BJ (cell line): ENCODE data around the gene CPLANE2. TPM values are rescaled to one million over a fixed set of nuclear protein-coding genes. Genes with fewer than 3 reads are reported as not detected.

Experiments
- CTCF ChIA-PET: fragments of 350-600 bp; formaldehyde crosslinking; extraction: SDS; loops from one replicate; lab custom pipeline; 2021; ENCODE audit warnings: antibody characterized with exemption, inconsistent platforms; lab: Yijun Ruan, JAX
- POLR2A ChIA-PET: fragments of 300-600 bp; sonication (Branson Sonifier 250); formaldehyde crosslinking; extraction: SDS; loops from one replicate; lab custom pipeline; 2021; ENCODE audit warnings: antibody characterized with exemption; lab: Charles Lee
- DNase-seq: peaks from one replicate; pipeline ENCODE4 v3.0.0-alpha.2; 2011; ENCODE audit warnings: low read depth
- H3K27me3 ChIP-seq: 2 replicates; pipeline ENCODE4 v1.6.0; 2011; ENCODE audit warnings: low read length; ENCODE audit not compliant: control insufficient read depth, insufficient read depth
- H3K36me3 ChIP-seq: 2 replicates; pipeline ENCODE4 v1.5.1; 2011; ENCODE audit warnings: low read length; ENCODE audit not compliant: control insufficient read depth, insufficient read depth
- H3K4me3 ChIP-seq: 2 replicates; pipeline ENCODE4 v1.5.1; 2011; ENCODE audit warnings: low read depth, mild to moderate bottlenecking, control low read depth, low read length
- polyA plus RNA-seq: library from polyadenylated mRNA; depleted of rRNA; stranded (reverse); fragments of >200 nt; gene quantifications from 2 replicates; pipeline ENCODE4 v1.2.3, GENCODE V29; 2011
- TF ChIP-seq, protein P1 (sequence below): IDR thresholded peaks from 2 replicates; pipeline ENCODE4 v1.5.1; 2011; ENCODE audit warnings: low read depth, mild to moderate bottlenecking, control low read depth, inconsistent platforms, low read length, moderate library complexity; ENCODE audit not compliant: insufficient read depth

The CPLANE2 gene
- polyA plus RNA-seq, 1 experiment = 8.3 TPM

DNA sequence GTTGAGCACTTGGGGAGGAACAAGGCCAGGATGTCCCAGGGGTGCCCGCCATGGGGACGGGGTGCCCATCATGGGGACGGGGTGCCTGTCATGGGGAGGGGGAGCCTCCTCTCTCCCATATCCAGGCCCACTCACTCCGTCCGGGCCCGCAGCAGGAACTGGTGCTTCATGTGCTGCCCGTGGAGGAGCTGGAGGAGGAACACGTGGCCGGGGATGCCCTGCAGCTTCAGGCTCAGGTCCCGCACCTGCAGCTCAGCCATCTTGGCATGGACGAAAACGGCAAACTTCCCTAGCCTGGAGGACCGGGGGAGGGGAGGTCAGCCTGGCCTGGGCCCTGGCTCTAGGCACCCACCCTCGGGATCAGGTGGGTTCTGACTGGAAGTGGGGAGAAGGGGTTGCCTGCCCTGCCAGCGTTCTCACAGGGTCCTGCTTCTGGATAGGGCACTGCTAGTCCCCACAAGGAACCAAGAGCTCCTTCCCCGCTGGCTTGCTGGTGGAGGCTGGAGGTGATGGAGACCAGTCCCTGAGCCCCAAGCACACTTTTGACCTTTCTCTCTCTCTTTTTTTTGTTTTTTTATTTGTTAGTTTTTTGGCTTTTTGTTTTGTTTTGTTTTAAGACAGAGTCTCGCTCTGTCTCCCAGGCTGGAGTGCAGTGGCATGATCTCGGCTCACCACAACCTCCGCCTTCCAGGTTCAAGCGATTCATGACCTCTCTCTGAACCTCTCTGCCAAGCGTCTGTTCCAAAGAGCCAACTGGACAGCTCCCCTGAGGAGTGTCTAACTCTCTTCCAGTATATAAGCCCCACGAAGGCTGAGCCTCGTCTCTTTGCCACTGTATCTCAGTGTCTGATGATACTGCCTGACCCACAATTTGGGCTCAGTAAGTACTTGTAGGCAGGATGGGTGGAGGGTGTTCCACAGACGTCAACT lies 34.4 kb downstream of the CPLANE2 start:
- ChIA-PET POLR2A (no interaction called here), CTCF (interaction anchor here (1.1 to 4.2 kb wide), 5 partner anchors 42 to 162 kb away, joined by 4 to 28 read pairs (median 6); partner anchors contain the start of gene FAM131C)
- no peak for DNase-seq
- H3K27me3 ChIP-seq = no peaks in the 10 kb centered on the region
- H3K4me3 ChIP-seq = no peak overlapping the region
- TF ChIP-seq, protein P1, sequence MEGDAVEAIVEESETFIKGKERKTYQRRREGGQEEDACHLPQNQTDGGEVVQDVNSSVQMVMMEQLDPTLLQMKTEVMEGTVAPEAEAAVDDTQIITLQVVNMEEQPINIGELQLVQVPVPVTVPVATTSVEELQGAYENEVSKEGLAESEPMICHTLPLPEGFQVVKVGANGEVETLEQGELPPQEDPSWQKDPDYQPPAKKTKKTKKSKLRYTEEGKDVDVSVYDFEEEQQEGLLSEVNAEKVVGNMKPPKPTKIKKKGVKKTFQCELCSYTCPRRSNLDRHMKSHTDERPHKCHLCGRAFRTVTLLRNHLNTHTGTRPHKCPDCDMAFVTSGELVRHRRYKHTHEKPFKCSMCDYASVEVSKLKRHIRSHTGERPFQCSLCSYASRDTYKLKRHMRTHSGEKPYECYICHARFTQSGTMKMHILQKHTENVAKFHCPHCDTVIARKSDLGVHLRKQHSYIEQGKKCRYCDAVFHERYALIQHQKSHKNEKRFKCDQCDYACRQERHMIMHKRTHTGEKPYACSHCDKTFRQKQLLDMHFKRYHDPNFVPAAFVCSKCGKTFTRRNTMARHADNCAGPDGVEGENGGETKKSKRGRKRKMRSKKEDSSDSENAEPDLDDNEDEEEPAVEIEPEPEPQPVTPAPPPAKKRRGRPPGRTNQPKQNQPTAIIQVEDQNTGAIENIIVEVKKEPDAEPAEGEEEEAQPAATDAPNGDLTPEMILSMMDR = no peak
- peaks cover 8% of the 10 kb centered on the region for H3K36me3 ChIP-seq

DNA sequence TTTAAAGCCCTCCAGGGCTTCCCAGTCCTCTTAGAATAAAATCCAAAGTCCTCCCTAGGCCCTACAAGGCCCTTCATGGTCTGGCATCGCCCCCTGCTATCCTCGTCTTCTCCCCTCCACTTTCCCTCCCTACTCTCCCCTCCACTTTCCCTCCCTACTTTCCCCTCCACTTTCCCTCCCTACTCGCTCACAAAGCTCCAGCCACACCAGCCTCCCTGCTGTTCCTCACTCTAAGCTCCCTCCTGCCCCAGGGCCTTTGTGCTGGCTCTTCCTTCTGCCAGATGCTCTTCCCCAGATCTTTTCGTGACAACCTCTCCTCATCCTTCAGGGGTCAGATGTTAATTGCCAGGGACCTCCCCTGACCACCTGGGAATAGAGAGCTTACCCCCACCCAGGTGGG lies 37.3 kb downstream of the CPLANE2 start:
- TF ChIP-seq, protein P1 = no peak

DNA sequence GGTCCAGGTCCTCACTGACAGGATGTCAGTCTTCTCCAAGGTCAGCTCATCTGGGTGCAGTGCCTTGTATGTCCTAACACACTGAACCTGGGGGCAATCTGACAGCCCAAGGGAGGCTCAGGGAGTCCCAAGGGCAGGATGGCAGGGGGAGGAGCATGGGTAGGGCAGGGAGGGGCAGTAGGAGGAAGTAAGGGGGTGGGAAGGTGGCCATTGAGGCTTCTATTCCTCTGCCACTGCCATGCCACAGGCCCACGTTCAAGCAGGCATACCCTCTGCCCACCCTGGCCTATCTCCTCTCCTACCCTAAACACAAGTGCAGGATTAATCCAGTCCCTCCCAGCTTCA lies 37.9 kb downstream of the CPLANE2 start:
- H3K36me3 ChIP-seq = peaks cover 6% of the 10 kb centered on the region
- no peaks in the 10 kb centered on the region for H3K27me3 ChIP-seq
- POLR2A ChIA-PET = no interaction called here
- TF ChIP-seq, protein P1 = no peak
- H3K4me3 ChIP-seq = no peak overlapping the region
- DNase-seq = no peak
- CTCF ChIA-PET = interaction anchor here (2.7 to 4.2 kb wide), 2 partner anchors 11 to 120 kb away, joined by 12 to 28 read pairs; no protein-coding TSS in a partner anchor

More for the DNA sequence above, 37.3 kb downstream of the CPLANE2 start:
- Histone ChIP-seq H3K27me3 (no peaks in the 10 kb centered on the region), H3K36me3 (peaks cover 7% of the 10 kb centered on the region), H3K4me3 (no peak overlapping the region)
- no peak for DNase-seq
- ChIA-PET CTCF (interaction anchor here (1.2 to 4.2 kb wide), 4 partner anchors 11 to 127 kb away, joined by 3 to 28 read pairs (median 8); partner anchors contain the start of gene FAM131C), POLR2A (interaction anchor here (0.6 kb wide), 1 partner anchor 193 kb away, joined by 3 read pairs; no protein-coding TSS in a partner anchor)

DNA sequence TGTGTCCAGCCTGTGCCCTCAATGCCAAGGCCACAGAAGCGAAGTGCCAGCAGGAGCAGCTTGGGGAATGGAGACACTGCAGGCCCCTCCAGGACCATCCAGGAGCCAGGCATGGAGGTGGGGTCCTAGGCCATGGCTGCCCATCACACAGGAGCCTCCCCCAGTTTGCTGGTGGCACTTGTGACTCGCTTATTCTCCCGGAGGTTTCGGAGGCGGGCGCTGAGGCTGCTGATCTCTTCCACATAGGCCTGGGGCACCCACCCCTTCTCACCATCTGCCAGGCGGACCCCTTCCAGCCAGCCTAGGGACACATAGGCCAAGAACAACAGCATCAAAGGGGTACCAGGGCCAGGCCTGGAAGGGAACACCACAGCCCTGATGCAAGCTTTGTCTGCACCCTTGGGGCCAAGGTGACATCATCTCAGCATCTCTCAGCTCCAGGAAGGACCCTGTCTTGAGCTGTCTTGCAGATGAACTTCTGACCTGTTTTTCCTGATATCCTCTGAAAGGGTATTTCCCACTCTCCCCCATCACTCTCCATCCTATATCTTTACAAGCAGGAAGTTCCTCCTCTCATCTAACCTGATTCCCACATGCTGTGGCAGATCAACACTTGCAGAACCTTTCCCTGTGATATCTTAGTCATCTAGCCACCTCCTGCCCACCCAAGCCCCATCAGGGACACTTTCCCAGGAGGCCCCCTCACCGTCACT lies 38.4 kb downstream of the CPLANE2 start:
- Histone ChIP-seq H3K36me3 (peaks cover 6% of the 10 kb centered on the region), H3K4me3 (no peak overlapping the region), H3K27me3 (no peaks in the 10 kb centered on the region)
- TF ChIP-seq, protein P1 = no peak
- ChIA-PET POLR2A (interaction anchor here (0.6 kb wide), 1 partner anchor 8 kb away, joined by 4 read pairs; no protein-coding TSS in a partner anchor), CTCF (interaction anchor here (4.2 kb wide), 1 partner anchor 119 kb away, joined by 28 read pairs; no protein-coding TSS in a partner anchor)
- no peak for DNase-seq
